Trophoblast cell (in vitro differentiated cells and primary cell): Measurements from ENCODE around the gene CTAGE4.

Experiments used
- DNase-seq, 2 donors: peaks; one replicate each; pipeline ENCODE4 v3.0.0-alpha.2; 2016
- H2AFZ ChIP-seq: 2 replicates; pipeline ENCODE4 v1.6.1; 2013; ENCODE audit warnings: low read length, moderate library complexity, mild to moderate bottlenecking; ENCODE audit not compliant: insufficient read depth, poor library complexity
- H2AK5ac ChIP-seq: 2 replicates; pipeline ENCODE4 v1.6.1; 2013; ENCODE audit warnings: mild to moderate bottlenecking, low read length
- H2BK120ac ChIP-seq: 2 replicates; pipeline ENCODE4 v1.6.1; 2013; ENCODE audit warnings: low read length, mild to moderate bottlenecking, moderate library complexity; ENCODE audit not compliant: insufficient read depth, poor library complexity
- H2BK12ac ChIP-seq: 2 replicates; pipeline ENCODE4 v1.6.1; 2013; ENCODE audit warnings: mild to moderate bottlenecking, low read length, moderate library complexity
- H2BK5ac ChIP-seq: 2 replicates; pipeline ENCODE4 v1.6.1; 2013; ENCODE audit warnings: low read length, low read depth, moderate library complexity, mild to moderate bottlenecking; ENCODE audit not compliant: poor library complexity
- H3K14ac ChIP-seq: 2 replicates; pipeline ENCODE4 v1.6.1; 2013; ENCODE audit warnings: mild to moderate bottlenecking, low read length
- H3K18ac ChIP-seq: 2 replicates; pipeline ENCODE4 v1.6.1; 2013; ENCODE audit warnings: mild to moderate bottlenecking, low read length
- H3K23ac ChIP-seq: 2 replicates; pipeline ENCODE4 v1.6.1; 2013; ENCODE audit warnings: low read length
- H3K27ac ChIP-seq: 2 replicates; pipeline ENCODE4 v1.5.1; 2013; ENCODE audit warnings: low read depth, mild to moderate bottlenecking, inconsistent platforms, low read length, moderate library complexity
- H3K27me3 ChIP-seq: 2 replicates; pipeline ENCODE4 v1.6.1; 2013; ENCODE audit warnings: inconsistent platforms, mild to moderate bottlenecking, low read length, moderate library complexity; ENCODE audit not compliant: insufficient read depth
- H3K36me3 ChIP-seq, 2 experiments: 1 replicate in 1 of 2; 2 replicates in 1 of 2; pipeline ENCODE4 v1.6.1; 2013; ENCODE audit warnings: low read length in 2 of 2, mild to moderate bottlenecking in 2 of 2, moderate library complexity in 1 of 2; ENCODE audit not compliant: insufficient read depth in 2 of 2, control insufficient read depth in 1 of 2
- H3K4ac ChIP-seq: 2 replicates; pipeline ENCODE4 v1.6.1; 2013; ENCODE audit warnings: low read depth, mild to moderate bottlenecking, low read length, moderate library complexity
- H3K4me1 ChIP-seq, 2 experiments: 1 replicate in 1 of 2; 2 replicates in 1 of 2; pipeline ENCODE4 v1.6.1; 2013; ENCODE audit warnings: low read length in 2 of 2, mild to moderate bottlenecking in 2 of 2, moderate library complexity in 1 of 2; ENCODE audit not compliant: insufficient read depth in 2 of 2, control insufficient read depth in 1 of 2
- H3K4me2 ChIP-seq: 2 replicates; pipeline ENCODE4 v1.6.1; 2013; ENCODE audit warnings: inconsistent platforms, mild to moderate bottlenecking, low read length, moderate library complexity
- H3K4me3 ChIP-seq: 2 replicates; pipeline ENCODE4 v1.5.1; 2013; ENCODE audit warnings: mild to moderate bottlenecking, low read depth, low read length, inconsistent platforms
- H3K79me1 ChIP-seq: one replicate; pipeline ENCODE4 v1.6.1; 2013; ENCODE audit warnings: low read length
- H3K79me2 ChIP-seq: 2 replicates; pipeline ENCODE4 v1.6.1; 2013; ENCODE audit warnings: low read length, mild to moderate bottlenecking; ENCODE audit not compliant: control insufficient read depth, insufficient read depth, poor library complexity
- H3K9ac ChIP-seq: 2 replicates; pipeline ENCODE4 v1.6.1; 2013; ENCODE audit warnings: mild to moderate bottlenecking, low read length
- H3K9me3 ChIP-seq: 2 replicates; pipeline ENCODE4 v1.6.1; 2013; ENCODE audit warnings: low read depth, mild to moderate bottlenecking, control low read depth, inconsistent platforms, low read length; ENCODE audit not compliant: insufficient read depth
- H4K12ac ChIP-seq: 2 replicates; pipeline ENCODE4 v1.6.1; 2013; ENCODE audit warnings: low read depth, mild to moderate bottlenecking, low read length, moderate library complexity
- H4K8ac ChIP-seq: 2 replicates; pipeline ENCODE4 v1.6.1; 2013; ENCODE audit warnings: low read depth, mild to moderate bottlenecking, low read length, moderate library complexity
- H4K91ac ChIP-seq: one replicate; pipeline ENCODE4 v1.6.1; 2013; ENCODE audit warnings: low read depth, mild to moderate bottlenecking, low read length, moderate library complexity
- WGBS: extraction: QIAGEN DNeasy Blood & Tissue Kit; methylation state at CpG from one replicate; pipeline ENCODE4 v1.1.7; 2013; ENCODE audit warnings: missing lambda C conversion rate; ENCODE audit not compliant: insufficient read length, insufficient coverage; ENCODE audit errors: extremely low coverage; 5-methylcytosine and 5-hydroxymethylcytosine counted together

Gene CTAGE4

GRCh38 chr7:144144426-144144825 lies 38.8 kb upstream of the CTAGE4 start:
- Histone ChIP-seq H2BK120ac (no peak overlapping the region), H2AK5ac (no peak overlapping the region), H3K9me3 (peaks cover 6% of the 10 kb centered on the region), H3K9ac (no peak overlapping the region), H3K4ac (no peak overlapping the region), H3K79me2 (no peaks in the 10 kb centered on the region), H2BK12ac (no peak overlapping the region), H2AFZ (no peak overlapping the region), H4K91ac (no peak overlapping the region), H3K27me3 (no peaks in the 10 kb centered on the region), H3K4me2 (no peak overlapping the region), H3K4me1 (no peaks in the 10 kb centered on the region), H3K23ac (no peak overlapping the region), H3K79me1 (no peaks in the 10 kb centered on the region), H3K36me3 (no peaks in the 10 kb centered on the region), H3K18ac (no peak overlapping the region), H2BK5ac (no peak overlapping the region), H4K8ac (no peak overlapping the region), H3K27ac (no peak overlapping the region), H3K14ac (no peak overlapping the region), H3K4me3 (no peak overlapping the region), H4K12ac (no peak overlapping the region)
- WGBS = no CpG with 5 or more reads among the region's 3 CpGs
- DNase-seq = no peak

- no peak overlapping the region for H2BK5ac ChIP-seq
- no peaks in the 10 kb centered on the region for H3K4me1 ChIP-seq
- no CpG with 5 or more reads among the region's 2 CpGs for WGBS
Observed at GRCh38 chr7:144148224-144148827, 34.9 kb upstream of the CTAGE4 start.

GRCh38 chr7:144158861-144159260 lies 24.4 kb upstream of the CTAGE4 start:
- Histone ChIP-seq H2BK120ac (no peak overlapping the region), H3K27ac (no peak overlapping the region), H2BK5ac (no peak overlapping the region), H4K8ac (no peak overlapping the region), H3K18ac (no peak overlapping the region), H2AFZ (no peak overlapping the region), H3K27me3 (no peaks in the 10 kb centered on the region), H3K4ac (no peak overlapping the region), H3K79me1 (no peaks in the 10 kb centered on the region), H3K9ac (no peak overlapping the region), H3K14ac (no peak overlapping the region), H3K9me3 (no peaks in the 10 kb centered on the region), H2BK12ac (no peak overlapping the region), H3K4me3 (no peak overlapping the region), H3K4me1 (no peaks in the 10 kb centered on the region), H3K4me2 (no peak overlapping the region), H4K91ac (no peak overlapping the region), H2AK5ac (no peak overlapping the region), H3K36me3 (no peaks in the 10 kb centered on the region), H4K12ac (no peak overlapping the region), H3K79me2 (no peaks in the 10 kb centered on the region), H3K23ac (no peak overlapping the region)
- WGBS = no CpG with 5 or more reads among the region's 1 CpG
- no peak for DNase-seq

More at GRCh38 chr7:144148224-144148827, 34.9 kb upstream of the CTAGE4 start:
- Histone ChIP-seq H3K4ac (no peak overlapping the region), H4K12ac (no peak overlapping the region), H2BK120ac (no peak overlapping the region), H3K4me3 (no peak overlapping the region), H3K18ac (no peak overlapping the region), H4K8ac (no peak overlapping the region), H3K27ac (no peak overlapping the region), H3K9ac (no peak overlapping the region), H3K79me1 (no peaks in the 10 kb centered on the region), H3K4me2 (no peak overlapping the region), H2AFZ (no peak overlapping the region), H3K27me3 (no peaks in the 10 kb centered on the region), H2BK12ac (no peak overlapping the region), H2AK5ac (no peak overlapping the region), H4K91ac (no peak overlapping the region), H3K9me3 (peaks cover 6% of the 10 kb centered on the region), H3K14ac (no peak overlapping the region), H3K23ac (no peak overlapping the region), H3K36me3 (no peaks in the 10 kb centered on the region), H3K79me2 (no peaks in the 10 kb centered on the region)
- DNase-seq = no peak

GRCh38 chr7:144164784-144165183 lies 18.5 kb upstream of the CTAGE4 start:
- no CpG with 5 or more reads among the region's 2 CpGs for WGBS
- no peak overlapping the region for H4K8ac ChIP-seq
- no peak overlapping the region for H3K14ac ChIP-seq
- no peak overlapping the region for H3K27ac ChIP-seq
- no peak overlapping the region for H3K4me2 ChIP-seq
- no peak overlapping the region for H3K9ac ChIP-seq
- no peak overlapping the region for H2AFZ ChIP-seq
- no peaks in the 10 kb centered on the region for H3K79me2 ChIP-seq
- H4K12ac ChIP-seq = no peak overlapping the region
- no peak for DNase-seq
- H3K36me3 ChIP-seq = no peaks in the 10 kb centered on the region
- no peak overlapping the region for H3K23ac ChIP-seq
- no peaks in the 10 kb centered on the region for H3K79me1 ChIP-seq
- H2BK12ac ChIP-seq = no peak overlapping the region
- H3K4me3 ChIP-seq = no peak overlapping the region
- H3K27me3 ChIP-seq = no peaks in the 10 kb centered on the region
- H2BK5ac ChIP-seq = no peak overlapping the region
- no peaks in the 10 kb centered on the region for H3K9me3 ChIP-seq
- no peak overlapping the region for H2AK5ac ChIP-seq
- no peak overlapping the region for H4K91ac ChIP-seq
- H2BK120ac ChIP-seq = no peak overlapping the region
- no peaks in the 10 kb centered on the region for H3K4me1 ChIP-seq
- H3K18ac ChIP-seq = no peak overlapping the region
- H3K4ac ChIP-seq = no peak overlapping the region
